HCT116 (cell line): ENCODE data around the gene FARP1. TPM values are rescaled to one million over a fixed set of nuclear protein-coding genes. Genes with fewer than 3 reads are reported as not detected.

ENCODE experiments used
- ATAC-seq: fragments of 200-7000 bp; cut with Tn5 transposase; 2 replicates; pipeline ENCODE4 v1.9.1; 2020; ENCODE audit warnings: mild to moderate bottlenecking, moderate library complexity
- BruUV-seq: library from RNA; stranded (reverse); fragments of 400-500 nt; replicated peaks from 2 replicates; lab custom pipeline; 2021; lab: Mats Ljungman, UMichigan
- CTCF ChIA-PET: fragments of 300-600 bp; sonication (Branson Sonifier 250); formaldehyde crosslinking; loops from one replicate; lab custom pipeline; 2021; ENCODE audit warnings: antibody characterized with exemption; lab: Charles Lee
- POLR2A ChIA-PET: fragments of 300-600, 350-600 bp; sonication (Branson Sonifier 250); formaldehyde crosslinking; loops from one replicate; lab custom pipeline; 2021; ENCODE audit warnings: antibody characterized with exemption; lab: Charles Lee
- RAD21 ChIA-PET, 2 experiments: fragments of 300-600 bp; sonication (Branson Sonifier 250); formaldehyde crosslinking; loops; one replicate each; lab custom pipeline; 2023; ENCODE audit warnings: low total read pairs in 2 of 2; ENCODE audit not compliant: uncharacterized antibody in 2 of 2, unreplicated experiment in 2 of 2, low non-redundant PET in 1 of 2; lab: Charles Lee
- DNase-seq: peaks from one replicate; pipeline ENCODE4 v3.0.0-alpha.2; 2010; ENCODE audit warnings: low read depth, low spot score
- H2AFZ ChIP-seq: fragments of 200-600 bp; shearing (Covaris generic), sonication (generic); 2 replicates; pipeline ENCODE4 v1.6.1; 2017; ENCODE audit warnings: low read depth, mixed run types, mixed read lengths, antibody characterized with exemption, low read length; ENCODE audit not compliant: poor library complexity, severe bottlenecking
- H3K27ac ChIP-seq: 2 replicates; pipeline ENCODE4 v1.5.1; 2012; ENCODE audit warnings: low read depth, low read length
- H3K27me3 ChIP-seq: fragments of 200-600 bp; sonication (generic); 2 replicates; pipeline ENCODE4 v1.6.1; 2016; ENCODE audit warnings: mixed run types, low read length, mixed read lengths; ENCODE audit not compliant: insufficient read depth
- H3K36me3 ChIP-seq, 2 experiments: fragments of 200-500 bp in 1 of 2; fragments of 200-600 bp in 1 of 2; sonication (Bioruptor generic) in 1 of 2; sonication (generic) in 1 of 2; 2 replicates each; pipeline versions ENCODE4 v1.5.1 to v1.6.1; 2014 to 2016; ENCODE audit warnings: low read length in 2 of 2, inconsistent platforms in 1 of 2, mixed read lengths in 1 of 2, mixed run types in 1 of 2; ENCODE audit not compliant: insufficient read depth in 2 of 2, control insufficient read depth in 1 of 2
- H3K4me1 ChIP-seq, 2 experiments: fragments of 200-600 bp in 1 of 2; sonication (generic) in 1 of 2; 2 replicates each; pipeline versions ENCODE4 v1.5.1 to v1.6.1; 2012 to 2017; ENCODE audit warnings: low read length in 2 of 2, inconsistent platforms in 1 of 2, mild to moderate bottlenecking in 1 of 2, mixed read lengths in 1 of 2, mixed run types in 1 of 2, moderate library complexity in 1 of 2; ENCODE audit not compliant: insufficient read depth in 2 of 2, control insufficient read depth in 1 of 2
- H3K4me2 ChIP-seq: fragments of 200-600 bp; sonication (generic); 2 replicates; pipeline ENCODE4 v1.6.1; 2017; ENCODE audit warnings: mixed run types, low read length, mixed read lengths
- H3K4me3 ChIP-seq, 2 experiments: fragments of 200-600 bp in 1 of 2; sonication (generic) in 1 of 2; replicated peaks in 1 of 2; 2 replicates each; pipeline ENCODE4 v1.5.1; 2011 to 2016; ENCODE audit warnings: low read length in 2 of 2, control low read depth in 1 of 2, low read depth in 1 of 2, mild to moderate bottlenecking in 1 of 2, mixed read lengths in 1 of 2, mixed run types in 1 of 2
- H3K79me2 ChIP-seq: fragments of 200-600 bp; sonication (generic); 2 replicates; pipeline ENCODE4 v1.6.1; 2017; ENCODE audit warnings: mild to moderate bottlenecking, mixed run types, low read length, moderate library complexity, mixed read lengths; ENCODE audit not compliant: insufficient read depth
- H3K9ac ChIP-seq: fragments of 200-600 bp; sonication (generic); 2 replicates; pipeline ENCODE4 v1.6.1; 2016; ENCODE audit warnings: low read length, mixed read lengths
- H3K9me2 ChIP-seq: fragments of 200-600 bp; sonication (generic), shearing (Covaris generic); 2 replicates; pipeline ENCODE4 v1.6.1; 2017; ENCODE audit warnings: mixed run types, mild to moderate bottlenecking, moderate library complexity; ENCODE audit not compliant: insufficient read depth
- H3K9me3 ChIP-seq, 2 experiments: fragments of 200-500 bp in 1 of 2; fragments of 200-600 bp in 1 of 2; sonication (Bioruptor generic) in 1 of 2; sonication (generic) in 1 of 2; 2 replicates each; pipeline ENCODE4 v1.6.1; 2014 to 2017; ENCODE audit warnings: low read length in 2 of 2, mixed read lengths in 2 of 2, inconsistent platforms in 1 of 2, low read depth in 1 of 2, mild to moderate bottlenecking in 1 of 2, mixed run types in 1 of 2, moderate library complexity in 1 of 2; ENCODE audit not compliant: control insufficient read depth in 1 of 2, insufficient read depth in 1 of 2
- H4K20me1 ChIP-seq: fragments of 200-600 bp; sonication (generic), shearing (Covaris generic); 2 replicates; pipeline ENCODE4 v1.6.1; 2017; ENCODE audit warnings: mixed run types, mild to moderate bottlenecking, moderate library complexity; ENCODE audit not compliant: insufficient read depth
- CBX3 ChIP-seq: IDR thresholded peaks from 2 replicates; pipeline ENCODE4 v1.6.1; 2012; ENCODE audit warnings: low read depth
- CEBPB ChIP-seq: IDR thresholded peaks from 2 replicates; pipeline ENCODE4 v1.6.1; 2012; ENCODE audit warnings: low read depth
- EGR1 ChIP-seq: IDR thresholded peaks from 2 replicates; pipeline ENCODE4 v1.6.1; 2012; ENCODE audit warnings: low read depth
- EZH2 ChIP-seq: fragments of 200-600 bp; sonication (generic); IDR thresholded peaks from 2 replicates; pipeline ENCODE4 v1.6.1; 2017; ENCODE audit warnings: antibody characterized with exemption, mixed run types
- FOSL1 ChIP-seq: IDR thresholded peaks from 2 replicates; pipeline ENCODE4 v1.6.1; 2012; ENCODE audit warnings: low read depth
- POLR2AphosphoS5 ChIP-seq: IDR thresholded peaks from 2 replicates; pipeline ENCODE4 v1.6.1; 2011; ENCODE audit warnings: mild to moderate bottlenecking, low read depth, low read length, moderate library complexity
- SIN3A ChIP-seq: IDR thresholded peaks from 2 replicates; pipeline ENCODE4 v1.6.1; 2012; ENCODE audit warnings: low read depth
- SRF ChIP-seq: IDR thresholded peaks from 2 replicates; pipeline ENCODE4 v1.6.1; 2012; ENCODE audit warnings: low read depth
- YY1 ChIP-seq: IDR thresholded peaks from 2 replicates; pipeline ENCODE4 v1.6.1; 2011; ENCODE audit warnings: low read length, low read depth, moderate library complexity, mild to moderate bottlenecking; ENCODE audit not compliant: insufficient replicate concordance; ENCODE audit errors: extremely low read depth
- ZFX ChIP-seq: fragments of 450-650 bp; IDR thresholded peaks from 2 replicates; pipeline ENCODE4 v1.6.1; 2017
- intact Hi-C: fragments of 100-400 bp; cut with micrococcal nuclease; formaldehyde crosslinking; loops from 2 replicates; pipeline ENCODE4 v1.10.0; 2022
- total RNA-seq: library from RNA; stranded (reverse); gene quantifications from one replicate; pipeline ENCODE4 v1.2.1, GENCODE V29; 2021; ENCODE audit not compliant: unreplicated experiment
- TF ChIP-seq, protein P1 (sequence below): IDR thresholded peaks from 2 replicates; pipeline ENCODE4 v1.6.1; 2012
- TF ChIP-seq, protein P2 (sequence below): IDR thresholded peaks from 2 replicates; pipeline ENCODE4 v1.6.1; 2012

Gene FARP1
- total RNA-seq, 1 experiment from 2014 or later = 30.5 TPM

DNA sequence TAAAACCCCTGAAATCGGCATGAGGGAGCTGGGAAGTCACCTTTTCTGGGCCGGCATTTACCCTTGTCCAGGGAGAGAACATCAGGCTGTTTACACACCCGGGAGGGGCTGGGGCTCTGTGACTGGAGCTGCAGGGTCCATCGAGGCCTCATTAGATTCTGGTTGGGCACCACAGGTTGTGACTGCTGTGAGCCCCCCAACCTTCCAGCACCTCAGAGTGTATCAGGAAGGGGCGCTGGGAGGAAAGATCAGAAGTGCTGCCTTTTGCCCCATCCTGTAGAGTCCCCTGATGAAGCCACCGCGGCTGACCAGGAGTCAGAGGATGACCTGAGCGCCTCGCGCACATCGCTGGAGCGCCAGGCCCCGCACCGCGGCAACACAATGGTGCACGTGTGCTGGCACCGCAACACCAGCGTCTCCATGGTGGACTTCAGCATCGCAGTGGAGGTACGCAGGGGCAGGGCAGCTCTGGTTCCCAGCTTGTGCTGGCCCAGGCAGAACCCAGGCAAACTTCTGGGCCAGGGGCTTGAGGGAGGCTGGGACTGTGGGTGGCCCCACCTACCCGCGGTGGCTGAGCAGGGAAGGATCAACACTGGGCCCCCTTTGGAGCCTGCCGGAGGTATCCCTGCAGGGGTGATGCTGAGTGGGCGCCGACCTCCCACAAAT lies 297.6 kb downstream of the FARP1 start:
- H3K27me3 ChIP-seq = no peaks in the 10 kb centered on the region
- RAD21 ChIA-PET = no interaction called here
- POLR2A ChIA-PET = no interaction called here
- no peak for TF ChIP-seq EZH2
- TF ChIP-seq, protein P1, sequence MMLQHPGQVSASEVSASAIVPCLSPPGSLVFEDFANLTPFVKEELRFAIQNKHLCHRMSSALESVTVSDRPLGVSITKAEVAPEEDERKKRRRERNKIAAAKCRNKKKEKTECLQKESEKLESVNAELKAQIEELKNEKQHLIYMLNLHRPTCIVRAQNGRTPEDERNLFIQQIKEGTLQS = no peak
- TF ChIP-seq SRF = no peak
- TF ChIP-seq YY1 = no peak
- TF ChIP-seq SIN3A = no peak
- no peak for TF ChIP-seq ZFX
- TF ChIP-seq CEBPB = no peak
- TF ChIP-seq EGR1 = no peak
- no peak for TF ChIP-seq FOSL1
- TF ChIP-seq, protein P2, sequence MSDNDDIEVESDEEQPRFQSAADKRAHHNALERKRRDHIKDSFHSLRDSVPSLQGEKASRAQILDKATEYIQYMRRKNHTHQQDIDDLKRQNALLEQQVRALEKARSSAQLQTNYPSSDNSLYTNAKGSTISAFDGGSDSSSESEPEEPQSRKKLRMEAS = no peak
- TF ChIP-seq POLR2AphosphoS5 = no peak
- TF ChIP-seq CBX3 = no peak
- H3K9me3 ChIP-seq = no peaks in the 10 kb centered on the region
- no peak overlapping the region for H3K4me2 ChIP-seq
- H3K4me3 ChIP-seq = no peak overlapping the region
- intact Hi-C loops = no loop called here
- H3K36me3 ChIP-seq = no peaks in the 10 kb centered on the region
- CTCF ChIA-PET = no interaction called here
- no TSS peak for BruUV-seq
- H3K4me1 ChIP-seq = peaks cover 0 to 29% of the 10 kb centered on the region in 2 experiments; a peak in 2 of 4 replicates
- DNase-seq = no peak
- no peak overlapping the region for H3K27ac ChIP-seq
- H4K20me1 ChIP-seq = no peaks in the 10 kb centered on the region
- no peaks in the 10 kb centered on the region for H3K9me2 ChIP-seq
- no peak for ATAC-seq
- H2AFZ ChIP-seq = no peak overlapping the region
- no peak overlapping the region for H3K9ac ChIP-seq
- no peaks in the 10 kb centered on the region for H3K79me2 ChIP-seq
